H1 (cell line): ENCODE data around the gene HIVEP2. TPM values are rescaled to one million over a fixed set of nuclear protein-coding genes. Genes with fewer than 3 reads are reported as not detected.
A peak's percentile ranks its signal among the peaks of the same experiment; 100 is the strongest.

Experiments used
- BRCA1 ChIP-seq: IDR thresholded peaks from 2 replicates; pipeline ENCODE4 v1.6.1; 2012; ENCODE audit warnings: low read depth, low read length, improper control_type of control experiment
- HDAC2 ChIP-seq, 2 experiments: fragments of 300-600 bp in 1 of 2; sonication (generic) in 1 of 2; IDR thresholded peaks; 2 replicates each; pipeline ENCODE4 v1.6.1; 2011 to 2012; ENCODE audit warnings: low read depth in 2 of 2, low read length in 2 of 2, mild to moderate bottlenecking in 2 of 2, moderate library complexity in 2 of 2, borderline replicate concordance in 1 of 2, inconsistent platforms in 1 of 2
- KDM4A ChIP-seq: IDR thresholded peaks from one replicate; pipeline ENCODE4 v1.7.1; 2012; ENCODE audit warnings: low read depth, mild to moderate bottlenecking, moderate library complexity, low read length, inconsistent platforms; ENCODE audit not compliant: severe bottlenecking
- RBBP5 ChIP-seq: IDR thresholded peaks from 2 replicates; pipeline ENCODE4 v1.7.1; 2012; ENCODE audit warnings: low read depth, mild to moderate bottlenecking, inconsistent platforms, low read length, moderate library complexity, borderline replicate concordance
- SP2 ChIP-seq: IDR thresholded peaks from 2 replicates; pipeline ENCODE4 v1.6.1; 2012; ENCODE audit warnings: mild to moderate bottlenecking, low read length, inconsistent platforms
- SRF ChIP-seq: IDR thresholded peaks from 2 replicates; pipeline ENCODE4 v1.6.1; 2011; ENCODE audit warnings: mild to moderate bottlenecking, low read depth, low read length, moderate library complexity
- polyA plus RNA-seq, 7 experiments: library from polyadenylated mRNA; depleted of rRNA in 3 of 7; stranded (reverse) in 5 of 7; unstranded in 2 of 7; fragments of >200 nt in 5 of 7; fragments of 200-250 nt in 2 of 7; gene quantifications; 1 replicate in 5 of 7; 2 replicates in 1 of 7; 4 replicates in 1 of 7; pipeline versions ENCODE4 v1.2.1 to v1.2.3, GENCODE V29; 2011 to 2013; ENCODE audit warnings: missing spikeins in 2 of 7, mixed read lengths in 2 of 7
- total RNA-seq: library from RNA; stranded (reverse); fragmentation: NEBNext Ultra II Directional; extraction: Animal tissue kit (Norgen Biotek cat#: 25700); gene quantifications from 2 replicates; pipeline ENCODE4 v1.2.1, GENCODE V29; 2021
- TF ChIP-seq, protein P1 (sequence below): fragments of 300-600 bp; sonication (generic); IDR thresholded peaks from 2 replicates; pipeline ENCODE4 v1.7.1; 2012; ENCODE audit warnings: low read length, moderate library complexity, mild to moderate bottlenecking, inconsistent platforms; ENCODE audit not compliant: insufficient replicate concordance
- TF ChIP-seq, protein P2 (sequence below): IDR thresholded peaks from 2 replicates; pipeline ENCODE4 v1.6.1; 2011; ENCODE audit warnings: low read length, improper control_type of control experiment

Gene HIVEP2
- total and polyA plus RNA-seq, 2 of the 8 experiments (the other 6 are each of a cell fraction or from before 2014, with no cell fraction given) = 2.2 to 6.1 TPM

DNA sequence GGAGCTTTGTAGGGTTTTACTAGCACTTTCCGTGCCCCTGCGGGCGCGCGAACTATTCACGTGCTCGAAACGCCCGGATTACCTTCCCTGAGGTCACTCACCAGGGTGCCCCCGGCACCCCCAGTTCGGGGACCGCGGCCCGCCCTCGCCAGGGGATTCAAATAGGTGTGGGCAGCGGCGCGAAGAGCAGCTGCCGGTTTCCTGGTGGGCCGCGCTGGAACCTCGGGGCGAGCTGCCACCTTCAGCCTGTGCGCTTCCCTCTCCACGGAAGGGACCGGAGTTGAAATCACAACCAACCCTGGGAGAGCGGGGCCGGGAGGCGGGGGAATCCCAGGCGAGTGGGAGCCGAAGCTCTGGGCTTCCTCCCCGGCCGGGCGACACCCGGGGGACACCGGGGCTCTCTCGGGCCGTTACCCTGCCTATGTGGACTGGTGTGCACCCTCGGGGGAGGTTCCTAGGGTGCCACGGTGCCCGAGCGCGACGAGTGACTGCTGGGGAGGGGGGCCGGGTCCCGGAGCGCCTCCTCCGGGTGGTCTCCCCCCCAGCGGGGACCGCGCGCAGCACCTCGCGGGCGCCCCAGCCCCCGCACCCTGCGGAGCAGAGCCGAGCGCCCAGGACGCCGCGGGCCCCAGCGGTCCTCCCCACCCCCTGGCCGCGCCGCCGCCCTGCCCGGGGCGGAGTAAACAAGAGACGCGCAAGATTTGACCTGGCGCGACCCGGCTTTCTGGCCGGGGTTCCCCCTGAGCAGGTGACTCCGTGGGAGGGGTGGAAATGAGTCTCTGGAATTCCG is 2.1 kb upstream of the HIVEP2 start (continued):
- TF ChIP-seq, protein P1, sequence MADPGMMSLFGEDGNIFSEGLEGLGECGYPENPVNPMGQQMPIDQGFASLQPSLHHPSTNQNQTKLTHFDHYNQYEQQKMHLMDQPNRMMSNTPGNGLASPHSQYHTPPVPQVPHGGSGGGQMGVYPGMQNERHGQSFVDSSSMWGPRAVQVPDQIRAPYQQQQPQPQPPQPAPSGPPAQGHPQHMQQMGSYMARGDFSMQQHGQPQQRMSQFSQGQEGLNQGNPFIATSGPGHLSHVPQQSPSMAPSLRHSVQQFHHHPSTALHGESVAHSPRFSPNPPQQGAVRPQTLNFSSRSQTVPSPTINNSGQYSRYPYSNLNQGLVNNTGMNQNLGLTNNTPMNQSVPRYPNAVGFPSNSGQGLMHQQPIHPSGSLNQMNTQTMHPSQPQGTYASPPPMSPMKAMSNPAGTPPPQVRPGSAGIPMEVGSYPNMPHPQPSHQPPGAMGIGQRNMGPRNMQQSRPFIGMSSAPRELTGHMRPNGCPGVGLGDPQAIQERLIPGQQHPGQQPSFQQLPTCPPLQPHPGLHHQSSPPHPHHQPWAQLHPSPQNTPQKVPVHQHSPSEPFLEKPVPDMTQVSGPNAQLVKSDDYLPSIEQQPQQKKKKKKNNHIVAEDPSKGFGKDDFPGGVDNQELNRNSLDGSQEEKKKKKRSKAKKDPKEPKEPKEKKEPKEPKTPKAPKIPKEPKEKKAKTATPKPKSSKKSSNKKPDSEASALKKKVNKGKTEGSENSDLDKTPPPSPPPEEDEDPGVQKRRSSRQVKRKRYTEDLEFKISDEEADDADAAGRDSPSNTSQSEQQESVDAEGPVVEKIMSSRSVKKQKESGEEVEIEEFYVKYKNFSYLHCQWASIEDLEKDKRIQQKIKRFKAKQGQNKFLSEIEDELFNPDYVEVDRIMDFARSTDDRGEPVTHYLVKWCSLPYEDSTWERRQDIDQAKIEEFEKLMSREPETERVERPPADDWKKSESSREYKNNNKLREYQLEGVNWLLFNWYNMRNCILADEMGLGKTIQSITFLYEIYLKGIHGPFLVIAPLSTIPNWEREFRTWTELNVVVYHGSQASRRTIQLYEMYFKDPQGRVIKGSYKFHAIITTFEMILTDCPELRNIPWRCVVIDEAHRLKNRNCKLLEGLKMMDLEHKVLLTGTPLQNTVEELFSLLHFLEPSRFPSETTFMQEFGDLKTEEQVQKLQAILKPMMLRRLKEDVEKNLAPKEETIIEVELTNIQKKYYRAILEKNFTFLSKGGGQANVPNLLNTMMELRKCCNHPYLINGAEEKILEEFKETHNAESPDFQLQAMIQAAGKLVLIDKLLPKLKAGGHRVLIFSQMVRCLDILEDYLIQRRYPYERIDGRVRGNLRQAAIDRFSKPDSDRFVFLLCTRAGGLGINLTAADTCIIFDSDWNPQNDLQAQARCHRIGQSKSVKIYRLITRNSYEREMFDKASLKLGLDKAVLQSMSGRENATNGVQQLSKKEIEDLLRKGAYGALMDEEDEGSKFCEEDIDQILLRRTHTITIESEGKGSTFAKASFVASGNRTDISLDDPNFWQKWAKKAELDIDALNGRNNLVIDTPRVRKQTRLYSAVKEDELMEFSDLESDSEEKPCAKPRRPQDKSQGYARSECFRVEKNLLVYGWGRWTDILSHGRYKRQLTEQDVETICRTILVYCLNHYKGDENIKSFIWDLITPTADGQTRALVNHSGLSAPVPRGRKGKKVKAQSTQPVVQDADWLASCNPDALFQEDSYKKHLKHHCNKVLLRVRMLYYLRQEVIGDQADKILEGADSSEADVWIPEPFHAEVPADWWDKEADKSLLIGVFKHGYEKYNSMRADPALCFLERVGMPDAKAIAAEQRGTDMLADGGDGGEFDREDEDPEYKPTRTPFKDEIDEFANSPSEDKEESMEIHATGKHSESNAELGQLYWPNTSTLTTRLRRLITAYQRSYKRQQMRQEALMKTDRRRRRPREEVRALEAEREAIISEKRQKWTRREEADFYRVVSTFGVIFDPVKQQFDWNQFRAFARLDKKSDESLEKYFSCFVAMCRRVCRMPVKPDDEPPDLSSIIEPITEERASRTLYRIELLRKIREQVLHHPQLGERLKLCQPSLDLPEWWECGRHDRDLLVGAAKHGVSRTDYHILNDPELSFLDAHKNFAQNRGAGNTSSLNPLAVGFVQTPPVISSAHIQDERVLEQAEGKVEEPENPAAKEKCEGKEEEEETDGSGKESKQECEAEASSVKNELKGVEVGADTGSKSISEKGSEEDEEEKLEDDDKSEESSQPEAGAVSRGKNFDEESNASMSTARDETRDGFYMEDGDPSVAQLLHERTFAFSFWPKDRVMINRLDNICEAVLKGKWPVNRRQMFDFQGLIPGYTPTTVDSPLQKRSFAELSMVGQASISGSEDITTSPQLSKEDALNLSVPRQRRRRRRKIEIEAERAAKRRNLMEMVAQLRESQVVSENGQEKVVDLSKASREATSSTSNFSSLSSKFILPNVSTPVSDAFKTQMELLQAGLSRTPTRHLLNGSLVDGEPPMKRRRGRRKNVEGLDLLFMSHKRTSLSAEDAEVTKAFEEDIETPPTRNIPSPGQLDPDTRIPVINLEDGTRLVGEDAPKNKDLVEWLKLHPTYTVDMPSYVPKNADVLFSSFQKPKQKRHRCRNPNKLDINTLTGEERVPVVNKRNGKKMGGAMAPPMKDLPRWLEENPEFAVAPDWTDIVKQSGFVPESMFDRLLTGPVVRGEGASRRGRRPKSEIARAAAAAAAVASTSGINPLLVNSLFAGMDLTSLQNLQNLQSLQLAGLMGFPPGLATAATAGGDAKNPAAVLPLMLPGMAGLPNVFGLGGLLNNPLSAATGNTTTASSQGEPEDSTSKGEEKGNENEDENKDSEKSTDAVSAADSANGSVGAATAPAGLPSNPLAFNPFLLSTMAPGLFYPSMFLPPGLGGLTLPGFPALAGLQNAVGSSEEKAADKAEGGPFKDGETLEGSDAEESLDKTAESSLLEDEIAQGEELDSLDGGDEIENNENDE = no peak
- TF ChIP-seq HDAC2 (IDR thresholded peaks at IDR 0.05; ENCODE audit: borderline replicate concordance in 1 of 2, low read depth in 2 of 2, low read length in 2 of 2) (no peak), SP2 (no peak), KDM4A (peak; percentile 84), BRCA1 (no peak), SRF (no peak), RBBP5 (peak; percentile 77; the same call in 1 of the 2 replicates)
- TF ChIP-seq, protein P2, sequence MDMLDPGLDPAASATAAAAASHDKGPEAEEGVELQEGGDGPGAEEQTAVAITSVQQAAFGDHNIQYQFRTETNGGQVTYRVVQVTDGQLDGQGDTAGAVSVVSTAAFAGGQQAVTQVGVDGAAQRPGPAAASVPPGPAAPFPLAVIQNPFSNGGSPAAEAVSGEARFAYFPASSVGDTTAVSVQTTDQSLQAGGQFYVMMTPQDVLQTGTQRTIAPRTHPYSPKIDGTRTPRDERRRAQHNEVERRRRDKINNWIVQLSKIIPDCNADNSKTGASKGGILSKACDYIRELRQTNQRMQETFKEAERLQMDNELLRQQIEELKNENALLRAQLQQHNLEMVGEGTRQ = no peak
